Ascending aorta (tissue), 2 donors: Measurements from ENCODE around the gene INHBC. TPM values are rescaled to one million over a fixed set of nuclear protein-coding genes. Genes with fewer than 3 reads are reported as not detected.
"Not testable (repeated sequence)": the region's sequence is repeated elsewhere in the genome, so short reads cannot be mapped to it uniquely, and the experiment has no call there.

ENCODE experiments used
- DNase-seq, 2 donors: peaks; one replicate each; pipeline ENCODE4 v3.0.0-alpha.2; 2019; ENCODE audit warnings: low spot score in 2 of 2
- H3K27ac ChIP-seq, 2 donors: fragments of 200-600 bp; sonication (generic); one replicate each; pipeline ENCODE4 v1.5.1; 2016 to 2017; ENCODE audit warnings: mild to moderate bottlenecking in 1 of 2
- H3K27me3 ChIP-seq: fragments of 200-600 bp; sonication (generic); one replicate; pipeline ENCODE4 v1.5.1; 2017
- H3K36me3 ChIP-seq, 2 donors: fragments of 200-600 bp; sonication (generic); one replicate each; pipeline ENCODE4 v1.5.1; 2016
- H3K4me1 ChIP-seq, 2 donors: fragments of 200-600 bp; sonication (generic); one replicate each; pipeline ENCODE4 v1.5.1; 2016 to 2017; ENCODE audit warnings: mild to moderate bottlenecking in 1 of 2
- H3K4me3 ChIP-seq, 2 donors: fragments of 200-600 bp; sonication (generic); one replicate each; pipeline ENCODE4 v1.5.1; 2016 to 2017; ENCODE audit warnings: mild to moderate bottlenecking in 1 of 2
- H3K9me3 ChIP-seq, 2 donors: fragments of 200-600 bp; sonication (generic); one replicate each; pipeline ENCODE4 v1.5.1; 2016
- CTCF ChIP-seq, 3 experiments: fragments of 200-600 bp in 2 of 3; fragments of 450-650 bp in 1 of 3; sonication (generic) in 2 of 3; IDR thresholded peaks; one replicate each; pipeline ENCODE4 v1.5.1; 2016 to 2019; ENCODE audit warnings: antibody characterized with exemption in 3 of 3, mild to moderate bottlenecking in 1 of 3, moderate library complexity in 1 of 3
- intact Hi-C: fragments of 100-400 bp; cut with DNase I; formaldehyde crosslinking; loops from one replicate; pipeline ENCODE4 v1.15.1; 2023
- total RNA-seq: library from RNA; depleted of rRNA; stranded (reverse); fragments of >200 nt; gene quantifications from one replicate; pipeline ENCODE4 v1.1.0, GENCODE V29; 2016

The INHBC gene
- total RNA-seq, 1 donor from 2014 or later, result not detected

GRCh38 chr12:57390174-57390573, 44.4 kb upstream of the INHBC start:
- no peaks in the 10 kb centered on the region for H3K27me3 ChIP-seq
- intact Hi-C loops, result no loop called here
- H3K4me1 ChIP-seq, result peaks cover 0 to 3% of the 10 kb centered on the region in 2 donors
- DNase-seq, result no peak
- no peaks in the 10 kb centered on the region for H3K9me3 ChIP-seq
- no peak for TF ChIP-seq CTCF (IDR thresholded peaks at IDR 0.05)
- H3K36me3 ChIP-seq, result peaks cover 10 to 12% of the 10 kb centered on the region in 2 donors
- no peak overlapping the region for H3K4me3 ChIP-seq
- no peak overlapping the region for H3K27ac ChIP-seq

- Histone ChIP-seq H3K9me3 (no peaks in the 10 kb centered on the region), H3K4me3 (no peak overlapping the region), H3K36me3 (peaks cover 12 to 19% of the 10 kb centered on the region in 2 donors), H3K4me1 (no peaks in the 10 kb centered on the region), H3K27ac (no peak overlapping the region), H3K27me3 (no peaks in the 10 kb centered on the region)
- TF ChIP-seq CTCF (IDR thresholded peaks at IDR 0.05), result no peak
- intact Hi-C loops, result no loop called here
- DNase-seq, result no peak
These were observed 39.5 kb upstream of the INHBC start for GRCh38 chr12:57395121-57395520.

- no peak for DNase-seq
- Histone ChIP-seq H3K9me3 (no peaks in the 10 kb centered on the region), H3K4me1 (no peaks in the 10 kb centered on the region), H3K27ac (no peak overlapping the region), H3K27me3 (no peaks in the 10 kb centered on the region), H3K4me3 (no peak overlapping the region), H3K36me3 (peaks cover 12 to 19% of the 10 kb centered on the region in 2 donors)
- no peak for TF ChIP-seq CTCF (IDR thresholded peaks at IDR 0.05)
- intact Hi-C loops, result no loop called here
These were observed 37.1 kb upstream of the INHBC start for GRCh38 chr12:57397441-57397840.

- H3K4me1 ChIP-seq, H3K9me3 ChIP-seq, DNase-seq, H3K4me3 ChIP-seq, intact Hi-C loops, H3K27ac ChIP-seq, H3K27me3 ChIP-seq: not testable (repeated sequence)
- peaks cover 0 to 12% of the 10 kb centered on the region in 2 donors for H3K36me3 ChIP-seq
These were observed 34.7 kb upstream of the INHBC start for GRCh38 chr12:57399718-57400463.

- DNase-seq, result no peak
- H3K27ac ChIP-seq, result no peak overlapping the region
- H3K4me1 ChIP-seq, result no peaks in the 10 kb centered on the region
- no peak for TF ChIP-seq CTCF (IDR thresholded peaks at IDR 0.05)
- H3K36me3 ChIP-seq, result no peaks in the 10 kb centered on the region
- H3K9me3 ChIP-seq, result no peaks in the 10 kb centered on the region
- intact Hi-C loops, result no loop called here
- H3K4me3 ChIP-seq, result no peak overlapping the region
- H3K27me3 ChIP-seq, result no peaks in the 10 kb centered on the region
These were observed 33.4 kb upstream of the INHBC start for GRCh38 chr12:57401165-57401564.

GRCh38 chr12:57402156-57402555, 32.4 kb upstream of the INHBC start:
- DNase-seq, H3K4me1 ChIP-seq, H3K36me3 ChIP-seq, H3K27ac ChIP-seq, H3K9me3 ChIP-seq, H3K27me3 ChIP-seq, intact Hi-C loops, H3K4me3 ChIP-seq: not testable (repeated sequence)
